GM21515 (cell line): ENCODE results near the gene GAST.

Experiments
- ATAC-seq: cut with Tn5 transposase; IDR thresholded peaks from one replicate; pipeline ENCODE4 v1.9.1; 2021; ENCODE audit not compliant: unreplicated experiment

Gene GAST

GRCh38 chr17:41738801-41739112 is 26.6 kb downstream of the GAST start:
- ATAC-seq = no peak

DNA sequence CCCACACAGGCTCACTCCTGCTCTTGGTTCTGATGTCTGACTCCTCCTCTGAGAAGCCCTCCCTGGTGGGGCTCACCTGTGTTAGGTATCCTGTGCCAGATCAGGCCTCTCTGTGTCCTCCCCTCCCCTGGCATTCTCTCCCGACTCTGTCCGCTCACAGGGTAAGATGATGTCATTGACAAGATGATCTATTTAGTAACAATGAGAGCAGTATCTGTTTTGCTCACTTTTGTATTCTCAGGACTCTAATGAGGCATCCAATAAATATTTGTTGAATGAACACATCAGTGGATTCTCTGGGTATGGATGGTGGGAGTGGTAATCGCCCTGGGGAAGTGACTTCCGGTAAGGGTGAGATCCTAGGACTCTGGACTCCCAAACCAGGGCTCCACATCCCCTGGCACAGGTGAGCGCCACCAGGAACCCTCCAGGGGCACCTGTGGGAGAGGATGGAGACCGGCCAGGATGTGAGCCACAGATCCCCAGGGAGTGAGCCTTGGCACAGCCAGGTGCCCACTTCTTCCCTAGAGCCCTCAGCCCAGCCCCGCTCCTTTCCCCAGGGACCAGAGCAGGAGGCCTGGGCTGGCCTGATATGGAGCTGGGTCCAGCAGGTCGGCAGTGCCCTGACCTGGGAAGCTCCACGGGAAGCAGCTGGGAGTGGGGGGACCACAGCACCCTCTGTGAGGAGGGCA is 27.7 kb downstream of the GAST start:
- ATAC-seq = no peak

DNA sequence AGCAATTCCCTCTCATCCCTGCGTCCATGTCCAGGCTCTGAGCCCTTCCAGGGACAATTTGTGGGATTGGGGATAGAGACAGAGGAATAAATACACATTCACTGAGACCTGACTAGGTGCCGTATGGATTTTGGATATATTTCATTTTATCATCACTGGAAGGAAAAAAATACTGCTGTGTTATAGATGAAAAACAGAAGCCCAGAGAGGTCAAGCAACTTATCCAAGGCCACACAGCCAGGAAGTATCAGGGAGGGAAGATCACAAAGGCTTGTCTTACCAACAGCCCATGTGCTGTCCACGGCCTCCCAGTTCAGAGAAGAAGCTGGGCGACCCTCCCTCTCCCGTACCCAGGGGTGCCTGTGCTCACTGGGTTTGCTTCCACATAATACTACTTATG is 28.4 kb downstream of the GAST start:
- ATAC-seq = no peak

- no peak for ATAC-seq
Observed at GRCh38 chr17:41741709-41742108, 29.6 kb downstream of the GAST start.

DNA sequence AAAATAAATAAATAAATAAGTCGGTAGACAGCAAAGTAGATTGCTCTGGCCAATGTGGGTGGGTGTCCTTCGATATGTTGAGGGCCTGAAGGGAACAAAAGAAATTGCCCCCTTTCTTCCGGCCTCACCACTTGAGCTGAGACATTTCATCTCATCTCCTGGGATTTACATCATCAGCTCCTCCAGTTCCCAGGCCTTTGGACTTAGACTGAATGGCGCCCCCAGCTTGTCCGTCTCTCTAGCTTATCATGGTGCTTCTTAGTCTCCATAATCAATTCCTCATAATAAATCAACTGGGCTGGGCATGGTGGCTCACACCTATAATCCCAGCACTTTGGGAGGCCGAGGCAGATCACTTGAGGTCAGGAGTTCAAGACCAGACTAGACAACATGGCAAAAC is 36.1 kb downstream of the GAST start:
- ATAC-seq = no peak

DNA sequence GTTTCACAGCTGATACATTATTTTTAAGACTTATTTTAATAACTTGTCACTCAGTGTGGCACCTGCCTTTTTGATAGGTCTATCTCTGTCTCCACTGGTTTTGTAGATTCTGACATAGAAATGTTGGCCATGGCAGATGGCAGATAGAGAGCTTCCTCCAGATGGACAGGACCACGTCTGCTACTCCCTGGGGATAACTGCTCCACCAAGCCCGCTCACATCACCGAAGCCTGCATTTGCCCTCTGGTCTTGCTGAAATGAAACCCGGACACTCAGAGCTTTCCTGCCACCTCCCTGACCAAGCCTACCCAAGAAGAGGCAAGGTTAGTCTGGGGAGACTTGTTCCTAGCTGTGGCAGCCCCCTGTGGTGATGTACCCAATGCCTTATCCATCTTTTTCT is 38.7 kb downstream of the GAST start:
- ATAC-seq = no peak

- ATAC-seq = no peak
Observed at GRCh38 chr17:41751288-41751687, 39.2 kb downstream of the GAST start.

DNA sequence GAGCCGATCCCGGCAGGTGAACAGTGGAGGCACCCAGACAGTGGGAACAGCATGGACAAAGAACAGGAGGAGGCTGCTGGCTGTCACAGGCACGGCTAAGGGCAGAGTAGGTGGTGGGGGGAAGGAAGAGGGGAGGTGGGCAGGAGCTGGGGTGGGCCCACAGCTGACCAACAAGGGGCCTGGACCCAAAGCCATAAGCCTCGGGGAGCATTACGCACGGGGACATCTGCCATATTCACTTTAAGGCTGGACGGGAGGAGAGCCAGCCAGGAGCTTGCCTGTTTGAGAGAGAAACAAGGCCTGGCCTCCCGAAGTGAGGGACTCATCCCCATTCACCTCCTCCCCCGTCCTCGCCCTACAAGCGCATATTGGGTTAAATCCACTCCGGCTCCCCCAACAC is 41.9 kb downstream of the GAST start:
- ATAC-seq = no peak

DNA sequence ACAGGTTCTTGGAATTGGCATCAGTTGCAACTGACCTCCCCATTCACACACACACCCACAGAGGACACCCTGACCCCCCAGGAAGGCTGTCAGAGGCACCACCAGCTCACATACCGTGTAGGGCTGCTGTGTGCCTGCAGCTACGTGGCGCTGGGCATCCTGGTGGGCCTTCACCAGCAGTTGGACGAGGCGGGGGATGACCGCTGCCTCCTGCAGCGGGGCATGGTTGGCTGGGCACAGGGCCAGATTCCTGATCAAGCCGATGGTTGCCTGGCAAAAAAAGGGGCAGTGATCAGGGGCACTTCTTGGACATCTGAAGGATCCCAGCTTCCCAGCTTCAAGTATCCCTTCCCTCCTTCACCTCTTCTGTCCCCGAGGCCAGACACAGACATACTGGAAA is 46.5 kb downstream of the GAST start:
- no peak for ATAC-seq

DNA sequence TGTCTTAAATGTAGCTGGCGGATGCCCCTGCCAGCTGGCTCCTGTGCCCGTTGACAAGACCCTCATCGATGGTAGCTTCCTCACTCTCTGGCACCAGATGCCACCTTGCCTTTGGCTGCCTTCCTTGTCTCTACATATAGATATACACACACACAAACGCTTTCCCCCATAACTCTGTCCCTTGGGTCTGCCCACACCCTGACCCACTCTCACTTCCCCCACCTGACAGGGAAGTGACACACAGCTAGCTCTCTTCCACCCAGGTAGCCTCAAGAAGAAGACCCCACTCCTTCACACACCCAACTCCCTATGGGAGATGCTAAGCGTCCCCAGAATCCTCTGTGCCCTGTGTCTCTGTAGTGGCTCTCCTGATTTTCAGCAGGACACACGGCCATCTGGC is 48.7 kb downstream of the GAST start:
- ATAC-seq = no peak

GRCh38 chr17:41762391-41762790 is 50.3 kb downstream of the GAST start:
- no peak for ATAC-seq

DNA sequence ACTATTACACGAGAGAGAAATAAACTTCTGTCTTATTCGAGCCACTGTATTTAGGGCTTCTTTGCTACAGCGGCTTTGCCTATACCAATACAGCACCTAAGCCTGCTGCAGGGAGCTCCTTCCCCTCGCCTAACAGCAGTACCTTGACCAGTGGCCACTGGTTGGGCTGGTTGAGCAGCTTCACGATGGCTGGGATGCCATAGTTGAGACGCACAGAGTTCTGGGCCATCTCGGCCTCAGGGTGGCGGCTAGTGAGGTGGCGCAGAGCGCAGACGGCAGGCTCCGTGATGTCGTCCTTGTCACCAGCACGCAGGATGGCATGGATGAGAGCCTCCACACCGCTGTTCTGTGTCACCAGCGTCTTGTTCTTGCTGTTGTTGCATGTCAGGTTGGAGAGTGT is 50.7 kb downstream of the GAST start:
- ATAC-seq = no peak

DNA sequence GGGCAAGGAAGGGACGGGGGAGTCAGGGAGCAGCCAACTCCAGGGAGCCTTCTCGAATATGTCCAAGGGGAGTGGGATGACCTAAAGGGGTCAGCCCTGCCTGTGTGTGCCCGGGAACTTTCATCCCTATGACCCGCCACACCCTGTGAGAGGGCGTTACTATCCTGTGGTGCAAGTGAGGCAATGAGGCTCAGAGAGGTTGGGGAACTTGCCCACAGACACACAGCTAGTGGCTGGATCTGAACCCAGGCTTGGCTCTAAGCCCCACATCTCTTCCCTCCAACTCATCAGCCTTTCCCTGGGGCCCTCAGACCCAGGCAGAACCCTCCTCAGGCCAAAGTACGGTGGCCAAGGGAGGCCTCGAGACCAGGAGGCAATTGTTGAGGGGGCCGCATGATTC is 51.2 kb downstream of the GAST start:
- ATAC-seq = no peak
